NCI-H2171 treated with DMSO at 0.1 percent for 48 hours (cell line): ENCODE data around the gene PRKAG1.

Experiments
- DNase-seq: peaks from one replicate; lab custom pipeline; 2025; lab: John Stamatoyannopoulos, UW

Gene PRKAG1

GRCh38 chr12:48981757-48982157 is 36.8 kb downstream of the PRKAG1 start:
- DNase-seq, result no peak

- peak; percentile 14 for DNase-seq
These were observed 37.4 kb downstream of the PRKAG1 start for GRCh38 chr12:48980953-48981756.

GRCh38 chr12:48980389-48980952 is 38.1 kb downstream of the PRKAG1 start:
- peak; percentile 41 for DNase-seq

GRCh38 chr12:48979602-48980388 is 38.8 kb downstream of the PRKAG1 start:
- no peak for DNase-seq

GRCh38 chr12:48978741-48979601 is 39.6 kb downstream of the PRKAG1 start:
- no peak for DNase-seq

GRCh38 chr12:48978291-48978740 is 40.3 kb downstream of the PRKAG1 start, which contains the start of gene WNT1:
Gene WNT1 (plus strand): TSS chr12:48978322. CDS start chr12:48978651, 329 bp downstream.
- DNase-seq, result no peak

- DNase-seq, result peak; percentile 8
These were observed 41.0 kb downstream of the PRKAG1 start for GRCh38 chr12:48977290-48978281.

GRCh38 chr12:48973941-48974673 is 44.5 kb downstream of the PRKAG1 start:
- no peak for DNase-seq

- DNase-seq, result no peak
These were observed 45.0 kb downstream of the PRKAG1 start for GRCh38 chr12:48973531-48973930.

GRCh38 chr12:48972952-48973483 is 45.6 kb downstream of the PRKAG1 start:
- DNase-seq, result no peak

GRCh38 chr12:48972213-48972951 is 46.2 kb downstream of the PRKAG1 start:
- DNase-seq, result no peak

GRCh38 chr12:48970702-48971334 is 47.8 kb downstream of the PRKAG1 start:
- no peak for DNase-seq

- DNase-seq, result no peak
These were observed 48.5 kb downstream of the PRKAG1 start for GRCh38 chr12:48969833-48970701.

GRCh38 chr12:48969160-48969771 is 49.3 kb downstream of the PRKAG1 start:
- DNase-seq, result no peak

- DNase-seq, result no peak
These were observed 50.1 kb downstream of the PRKAG1 start for GRCh38 chr12:48968467-48968866.

GRCh38 chr12:48967991-48968390 is 50.6 kb downstream of the PRKAG1 start:
- no peak for DNase-seq
